Measurements from ENCODE around the gene INPP5F.

INPP5F gene, protein sequence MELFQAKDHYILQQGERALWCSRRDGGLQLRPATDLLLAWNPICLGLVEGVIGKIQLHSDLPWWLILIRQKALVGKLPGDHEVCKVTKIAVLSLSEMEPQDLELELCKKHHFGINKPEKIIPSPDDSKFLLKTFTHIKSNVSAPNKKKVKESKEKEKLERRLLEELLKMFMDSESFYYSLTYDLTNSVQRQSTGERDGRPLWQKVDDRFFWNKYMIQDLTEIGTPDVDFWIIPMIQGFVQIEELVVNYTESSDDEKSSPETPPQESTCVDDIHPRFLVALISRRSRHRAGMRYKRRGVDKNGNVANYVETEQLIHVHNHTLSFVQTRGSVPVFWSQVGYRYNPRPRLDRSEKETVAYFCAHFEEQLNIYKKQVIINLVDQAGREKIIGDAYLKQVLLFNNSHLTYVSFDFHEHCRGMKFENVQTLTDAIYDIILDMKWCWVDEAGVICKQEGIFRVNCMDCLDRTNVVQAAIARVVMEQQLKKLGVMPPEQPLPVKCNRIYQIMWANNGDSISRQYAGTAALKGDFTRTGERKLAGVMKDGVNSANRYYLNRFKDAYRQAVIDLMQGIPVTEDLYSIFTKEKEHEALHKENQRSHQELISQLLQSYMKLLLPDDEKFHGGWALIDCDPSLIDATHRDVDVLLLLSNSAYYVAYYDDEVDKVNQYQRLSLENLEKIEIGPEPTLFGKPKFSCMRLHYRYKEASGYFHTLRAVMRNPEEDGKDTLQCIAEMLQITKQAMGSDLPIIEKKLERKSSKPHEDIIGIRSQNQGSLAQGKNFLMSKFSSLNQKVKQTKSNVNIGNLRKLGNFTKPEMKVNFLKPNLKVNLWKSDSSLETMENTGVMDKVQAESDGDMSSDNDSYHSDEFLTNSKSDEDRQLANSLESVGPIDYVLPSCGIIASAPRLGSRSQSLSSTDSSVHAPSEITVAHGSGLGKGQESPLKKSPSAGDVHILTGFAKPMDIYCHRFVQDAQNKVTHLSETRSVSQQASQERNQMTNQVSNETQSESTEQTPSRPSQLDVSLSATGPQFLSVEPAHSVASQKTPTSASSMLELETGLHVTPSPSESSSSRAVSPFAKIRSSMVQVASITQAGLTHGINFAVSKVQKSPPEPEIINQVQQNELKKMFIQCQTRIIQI

GRCh38 chr10:119725828-119726675, at the start of gene INPP5F:
Gene INPP5F, plus strand, starts transcription at chr10:119726050. Its CDS starts 213 bp downstream, at chr10:119726263.
- peak; percentile 100 for DNase-seq

- DNase-seq, result no peak
These were observed 48.7 kb upstream of the INPP5F start for GRCh38 chr10:119677126-119677525.

DNA sequence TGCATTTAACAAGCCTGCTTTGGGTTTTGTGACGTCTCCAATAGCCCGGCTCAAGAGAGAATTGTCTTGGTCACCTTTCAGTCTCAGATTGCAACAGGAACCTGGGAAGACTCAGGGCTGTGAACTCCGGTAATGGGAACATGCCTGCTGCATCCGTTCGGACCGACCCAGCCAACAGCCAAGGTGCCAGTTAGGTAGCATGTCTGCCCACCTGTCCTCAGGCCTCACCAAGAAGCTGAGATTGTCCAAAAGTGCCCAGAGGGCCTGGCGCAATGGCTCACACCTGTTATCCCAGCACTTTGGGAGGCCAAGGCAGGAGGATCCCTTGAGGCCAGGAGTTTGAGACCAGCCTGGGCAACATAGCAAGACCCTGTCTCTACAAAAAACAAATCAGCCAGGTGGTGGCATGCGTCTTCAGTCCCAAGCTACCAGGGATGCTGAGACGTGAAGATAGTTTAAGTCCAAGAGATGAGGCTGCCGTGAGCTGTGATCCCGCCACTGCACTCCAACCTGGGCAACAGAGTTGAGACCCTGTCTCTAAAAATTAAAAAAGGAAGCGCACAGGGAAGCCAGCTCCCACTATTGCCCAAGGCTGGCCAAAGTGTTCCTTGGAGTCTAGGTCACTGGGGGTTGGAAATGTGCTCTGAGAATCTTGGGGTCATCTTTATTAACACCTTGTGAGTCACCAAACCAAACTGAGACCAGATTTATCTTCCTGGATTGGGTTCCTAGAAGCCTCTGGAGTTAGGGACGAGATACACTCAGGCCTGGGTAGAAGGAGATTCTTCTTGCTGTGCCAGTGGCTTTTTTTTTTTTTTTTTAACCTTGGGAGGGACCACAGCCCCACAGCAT, 47.7 kb upstream of the INPP5F start:
- DNase-seq, result no peak

- DNase-seq, result no peak
These were observed 46.4 kb upstream of the INPP5F start for GRCh38 chr10:119679480-119679829.

DNA sequence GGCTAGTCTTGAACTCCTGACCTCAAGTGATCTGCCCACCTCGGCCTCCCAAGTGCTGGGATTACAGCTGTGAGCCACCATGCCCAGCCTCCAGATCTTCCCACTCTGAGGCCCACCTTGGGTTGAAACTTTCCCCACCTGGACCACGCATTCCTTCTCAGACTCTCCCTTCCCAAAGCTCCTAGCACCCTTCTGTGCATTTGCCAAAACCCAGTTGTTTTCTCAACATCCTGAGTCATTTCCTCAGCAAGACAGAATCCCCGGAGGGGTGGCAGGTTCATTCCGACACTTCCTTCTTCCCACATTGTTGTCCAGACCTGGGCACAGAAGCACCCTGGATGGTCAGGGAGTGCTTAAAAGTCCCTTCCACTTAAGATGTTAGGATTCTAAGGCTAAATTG, 45.8 kb upstream of the INPP5F start:
- DNase-seq, result no peak

DNA sequence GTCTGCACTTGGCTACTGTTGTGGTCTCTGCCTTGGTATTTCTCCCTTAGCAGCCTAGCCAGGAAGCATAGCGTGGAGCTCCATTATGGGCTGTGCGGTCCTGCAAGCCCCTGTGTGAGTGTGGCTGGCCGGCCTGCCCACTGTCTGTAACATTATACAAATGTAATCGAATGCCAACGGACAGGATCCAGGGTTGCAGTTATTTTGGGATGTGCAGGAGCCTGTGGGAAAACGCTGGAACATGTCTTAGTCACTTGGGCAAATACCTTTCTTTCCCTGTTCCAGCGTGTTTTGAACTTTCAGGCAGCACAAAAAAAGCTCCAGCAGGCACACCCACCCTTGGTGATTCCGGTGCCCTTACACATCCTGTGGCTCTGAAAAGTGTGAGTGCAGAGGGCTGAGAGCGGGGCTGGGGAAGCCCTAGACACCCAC, 45.2 kb upstream of the INPP5F start:
- no peak for DNase-seq

- DNase-seq, result peak; percentile 93
These were observed 39.2 kb upstream of the INPP5F start for GRCh38 chr10:119686465-119687191.

DNA sequence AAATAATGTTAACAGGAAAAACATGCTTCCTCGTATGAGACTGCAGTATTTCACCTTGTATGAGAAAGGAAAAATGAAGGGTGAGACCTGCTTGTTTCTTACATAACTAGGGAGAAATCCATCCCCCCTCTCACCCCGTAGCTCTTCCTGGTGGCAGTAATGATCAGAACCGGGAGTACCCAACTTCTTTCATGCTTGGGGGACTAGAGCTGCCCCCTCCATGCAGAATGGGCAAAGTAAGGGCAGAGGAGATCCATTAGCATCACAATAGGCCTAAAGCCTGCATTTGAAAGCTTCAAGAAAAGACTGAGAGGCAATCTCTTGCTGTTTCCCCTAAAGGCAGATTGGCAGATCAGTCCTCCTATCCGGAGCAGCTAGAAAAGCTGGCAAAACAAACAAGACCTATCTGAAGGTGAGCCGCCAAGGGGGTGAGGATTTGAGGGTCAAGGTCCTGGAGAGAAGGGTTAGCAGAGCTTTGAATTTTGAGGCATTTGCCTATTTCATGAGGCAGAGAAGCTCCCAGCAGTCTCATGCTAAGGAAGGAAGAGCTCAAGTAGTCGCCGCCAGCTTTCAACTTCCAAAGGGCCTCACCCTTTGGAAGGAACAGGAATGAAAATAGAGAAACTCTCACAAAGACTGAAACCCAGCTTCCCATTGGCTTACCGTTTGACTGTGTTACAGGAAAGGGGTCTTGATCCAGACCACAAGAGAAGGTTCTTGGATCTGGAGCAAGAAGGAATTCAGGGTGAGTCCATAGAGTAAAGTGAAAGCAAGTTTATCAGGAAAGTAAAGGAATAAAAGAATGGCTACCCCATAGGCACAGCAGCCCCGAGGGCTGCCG, 38.4 kb upstream of the INPP5F start:
- no peak for DNase-seq

- DNase-seq, result no peak
These were observed 37.8 kb upstream of the INPP5F start for GRCh38 chr10:119688033-119688508.

DNA sequence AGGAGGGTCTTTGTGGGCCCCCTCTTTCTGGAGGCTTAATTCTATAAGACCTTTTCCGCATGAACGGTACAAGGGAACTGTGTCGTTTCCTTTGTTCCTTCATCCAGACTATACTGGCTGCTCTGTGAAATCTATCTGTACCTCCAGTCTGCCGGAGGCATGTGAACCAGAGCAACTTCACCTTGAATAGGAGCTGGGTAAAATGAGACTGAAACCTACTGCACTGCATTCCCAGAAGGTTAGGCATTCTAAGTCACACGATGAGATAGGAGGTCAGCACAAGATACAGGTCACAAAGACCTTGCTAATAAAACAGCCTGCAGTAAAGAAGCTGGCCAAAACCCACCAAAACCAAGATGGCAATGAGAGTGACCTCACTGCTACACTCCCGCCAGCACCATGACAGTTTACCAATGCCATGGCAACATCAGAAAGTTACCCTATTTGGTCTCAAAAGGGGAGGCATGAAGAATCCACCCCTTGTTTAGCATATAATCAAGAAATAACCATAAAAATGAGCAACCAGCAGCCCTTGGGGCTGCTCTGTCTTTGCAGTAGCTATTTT, 36.8 kb upstream of the INPP5F start:
- no peak for DNase-seq

- no peak for DNase-seq
These were observed 34.1 kb upstream of the INPP5F start for GRCh38 chr10:119691726-119692125.

GRCh38 chr10:119693262-119693957, 32.4 kb upstream of the INPP5F start:
- no peak for DNase-seq

- no peak for DNase-seq
These were observed 31.2 kb upstream of the INPP5F start for GRCh38 chr10:119694608-119695007.

GRCh38 chr10:119700321-119700954, 25.4 kb upstream of the INPP5F start:
- no peak for DNase-seq

- DNase-seq, result no peak
These were observed 24.0 kb upstream of the INPP5F start for GRCh38 chr10:119701861-119702260.

DNA sequence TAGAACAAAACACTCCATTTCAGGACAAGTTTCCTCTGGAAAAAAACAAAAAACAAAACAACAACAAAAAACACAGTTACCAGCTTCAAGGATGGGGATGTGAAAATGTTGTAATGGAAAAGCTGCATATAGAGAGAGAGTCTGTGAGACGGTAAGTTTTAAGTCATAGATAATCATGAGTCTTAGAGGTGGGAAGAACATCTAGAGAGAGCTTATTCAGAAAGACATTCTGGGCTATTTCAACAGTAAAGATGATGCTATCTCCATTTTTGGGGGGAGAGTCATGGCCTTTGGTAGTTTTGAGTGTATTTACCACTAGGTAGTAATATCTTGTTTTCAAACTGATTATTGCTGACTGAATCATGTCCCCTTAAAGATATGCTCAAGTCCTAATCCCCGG, 23.3 kb upstream of the INPP5F start:
- no peak for DNase-seq

DNA sequence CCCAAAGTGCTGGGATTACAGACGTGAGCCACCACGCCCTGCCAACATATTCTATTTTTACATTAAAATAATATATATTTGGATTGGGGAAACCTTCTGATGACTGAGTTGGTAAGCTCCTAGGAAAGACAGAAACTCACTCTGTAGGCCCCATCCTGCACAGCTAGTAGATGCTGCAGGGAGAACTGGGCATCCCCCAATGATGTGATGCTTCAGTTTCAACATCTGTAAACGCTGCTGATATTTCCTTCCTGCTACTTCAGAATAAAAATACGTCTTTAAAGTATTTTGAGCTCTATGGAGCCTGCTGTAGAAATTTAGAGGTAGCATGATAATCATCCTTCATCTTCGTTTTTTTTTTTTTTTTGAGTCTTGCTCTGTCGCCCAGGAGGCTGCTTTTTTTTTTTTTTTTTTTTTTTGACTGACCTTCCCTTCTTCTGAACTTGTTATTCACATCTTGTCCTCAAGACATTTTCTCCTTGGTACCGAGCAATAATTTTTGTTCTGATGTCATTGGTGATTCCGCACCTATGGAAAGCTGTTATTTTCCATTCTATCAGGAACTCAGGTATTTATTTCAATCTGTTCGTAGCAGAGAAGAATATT, 21.8 kb upstream of the INPP5F start:
- no peak for DNase-seq

GRCh38 chr10:119705434-119705831, 20.4 kb upstream of the INPP5F start:
- no peak for DNase-seq
